BLaER1 treated with 17β-estradiol and CSF1 and Interleukin-3, amounts not matched to agents 10 nM and 100 nM (cell line): Measurements from ENCODE around the gene NAA35.
"Not testable (repeated sequence)": the region's sequence is repeated elsewhere in the genome, so short reads cannot be mapped to it uniquely, and the experiment has no call there.

Experiments used
- H3K27ac ChIP-seq, 11 experiments: shearing (Covaris generic); formaldehyde crosslinking; 2 replicates each; pipeline ENCODE4 v1.8.1; 2022
- H3K27me3 ChIP-seq, 11 experiments: shearing (Covaris generic); formaldehyde crosslinking; 2 replicates each; pipeline ENCODE4 v1.8.1; 2022
- H3K36me3 ChIP-seq, 11 experiments: shearing (Covaris generic); formaldehyde crosslinking; 2 replicates each; pipeline ENCODE4 v1.8.1; 2022
- H3K4me1 ChIP-seq, 10 experiments: shearing (Covaris generic); formaldehyde crosslinking; 2 replicates each; pipeline ENCODE4 v1.8.1; 2022
- H3K4me2 ChIP-seq, 11 experiments: shearing (Covaris generic); formaldehyde crosslinking; 2 replicates each; pipeline ENCODE4 v1.8.1; 2022
- H3K4me3 ChIP-seq, 10 experiments: shearing (Covaris generic); formaldehyde crosslinking; 2 replicates each; pipeline ENCODE4 v1.8.1; 2022
- H3K9ac ChIP-seq, 11 experiments: shearing (Covaris generic); formaldehyde crosslinking; 2 replicates each; pipeline ENCODE4 v1.8.1; 2022
- H3K9me3 ChIP-seq, 11 experiments: shearing (Covaris generic); formaldehyde crosslinking; replicated peaks in 1 of 11; 2 replicates each; pipeline ENCODE4 v1.8.1; 2022
- H4K20me1 ChIP-seq, 11 experiments: shearing (Covaris generic); formaldehyde crosslinking; 2 replicates each; pipeline ENCODE4 v1.8.1; 2022
- Cebpa-rat ChIP-seq, 11 experiments: shearing (Covaris generic); IDR thresholded peaks; 2 replicates each; pipeline ENCODE4 v1.8.1; 2022

NAA35 gene

GRCh38 chr9:86043999-86044398, 103.1 kb downstream of the NAA35 start:
- no peak for TF ChIP-seq Cebpa-rat (IDR thresholded peaks at IDR 0.05)
- peaks cover 0 to 66% (median 26%) of the 10 kb centered on the region in 11 experiments; a peak in 13 of 22 replicates for H3K36me3 ChIP-seq
- H4K20me1 ChIP-seq: 0 out of 22 replicates have a peak, but pooled peaks cover 0 to 5% (median 0%) of the 10 kb centered on the region in 11 experiments
- H3K4me1 ChIP-seq: no peaks in the 10 kb centered on the region
- H3K4me3 ChIP-seq: no peak overlapping the region
- H3K27me3 ChIP-seq: no peaks in the 10 kb centered on the region
- H3K4me2 ChIP-seq: no peak overlapping the region
- no peak overlapping the region for H3K27ac ChIP-seq
- no peak overlapping the region for H3K9ac ChIP-seq
- no peaks in the 10 kb centered on the region for H3K9me3 ChIP-seq

GRCh38 chr9:86045654-86046053, 104.7 kb downstream of the NAA35 start:
- 0 out of 22 replicates have a peak, but pooled peaks cover 0 to 5% (median 0%) of the 10 kb centered on the region in 11 experiments for H4K20me1 ChIP-seq
- no peaks in the 10 kb centered on the region for H3K4me1 ChIP-seq
- H3K36me3 ChIP-seq: peaks cover 0 to 49% (median 17%) of the 10 kb centered on the region in 11 experiments; a peak in 11 of 22 replicates
- no peak overlapping the region for H3K4me2 ChIP-seq
- no peaks in the 10 kb centered on the region for H3K9me3 ChIP-seq
- H3K9ac ChIP-seq: no peak overlapping the region
- TF ChIP-seq Cebpa-rat (IDR thresholded peaks at IDR 0.05): no peak
- H3K4me3 ChIP-seq: no peak overlapping the region
- H3K27ac ChIP-seq: no peak overlapping the region
- H3K27me3 ChIP-seq: no peaks in the 10 kb centered on the region

- 0 out of 22 replicates have a peak, but pooled peaks cover 0 to 5% (median 0%) of the 10 kb centered on the region in 11 experiments for H4K20me1 ChIP-seq
- no peak for TF ChIP-seq Cebpa-rat (IDR thresholded peaks at IDR 0.05)
- no peaks in the 10 kb centered on the region for H3K9me3 ChIP-seq
- H3K27me3 ChIP-seq: no peaks in the 10 kb centered on the region
- no peak overlapping the region for H3K27ac ChIP-seq
- H3K4me1 ChIP-seq: no peaks in the 10 kb centered on the region
- H3K9ac ChIP-seq: no peak overlapping the region
- peaks cover 0 to 44% (median 15%) of the 10 kb centered on the region in 11 experiments; a peak in 11 of 22 replicates for H3K36me3 ChIP-seq
- H3K4me2 ChIP-seq: no peak overlapping the region
- no peak overlapping the region for H3K4me3 ChIP-seq
Observed at GRCh38 chr9:86046071-86046636, 105.2 kb downstream of the NAA35 start.

- H4K20me1 ChIP-seq: peaks cover 0 to 3% (median 0%) of the 10 kb centered on the region in 11 experiments; a peak in 1 of 22 replicates
- no peaks in the 10 kb centered on the region for H3K9me3 ChIP-seq
- H3K27ac ChIP-seq: no peak overlapping the region
- H3K4me3 ChIP-seq: no peak overlapping the region
- H3K4me1 ChIP-seq: no peaks in the 10 kb centered on the region
- H3K9ac ChIP-seq: no peak overlapping the region
- peaks cover 0 to 40% (median 17%) of the 10 kb centered on the region in 11 experiments; a peak in 11 of 22 replicates for H3K36me3 ChIP-seq
- H3K4me2 ChIP-seq: no peak overlapping the region
- TF ChIP-seq Cebpa-rat (IDR thresholded peaks at IDR 0.05): no peak
- H3K27me3 ChIP-seq: no peaks in the 10 kb centered on the region
Observed at GRCh38 chr9:86046930-86047341, 106.0 kb downstream of the NAA35 start.

GRCh38 chr9:86047361-86047760, 106.4 kb downstream of the NAA35 start:
- H3K36me3 ChIP-seq: peaks cover 0 to 36% (median 17%) of the 10 kb centered on the region in 11 experiments; a peak in 13 of 22 replicates
- H3K9ac ChIP-seq: no peak overlapping the region
- H3K4me3 ChIP-seq: no peak overlapping the region
- peaks cover 0 to under 1% (median 0%) of the 10 kb centered on the region in 11 experiments; a peak in 4 of 22 replicates for H4K20me1 ChIP-seq
- H3K27ac ChIP-seq: no peak overlapping the region
- no peaks in the 10 kb centered on the region for H3K27me3 ChIP-seq
- TF ChIP-seq Cebpa-rat (IDR thresholded peaks at IDR 0.05): no peak
- no peak overlapping the region for H3K4me2 ChIP-seq
- H3K4me1 ChIP-seq: no peaks in the 10 kb centered on the region
- H3K9me3 ChIP-seq: no peaks in the 10 kb centered on the region

GRCh38 chr9:86048018-86048742, 107.2 kb downstream of the NAA35 start:
- not testable (repeated sequence) for H4K20me1 ChIP-seq, H3K4me2 ChIP-seq, H3K4me1 ChIP-seq, H3K9ac ChIP-seq, H3K27me3 ChIP-seq, H3K27ac ChIP-seq, H3K4me3 ChIP-seq, H3K9me3 ChIP-seq
- H3K36me3 ChIP-seq: peaks cover 0 to 30% (median 15%) of the 10 kb centered on the region in 11 experiments; a peak in 14 of 22 replicates

- no peaks in the 10 kb centered on the region for H3K27me3 ChIP-seq
- no peaks in the 10 kb centered on the region for H3K9me3 ChIP-seq
- H3K36me3 ChIP-seq: peaks cover 6 to 37% (median 20%) of the 10 kb centered on the region in 11 experiments; a peak in 15 of 22 replicates
- no peak overlapping the region for H3K9ac ChIP-seq
- no peak for TF ChIP-seq Cebpa-rat (IDR thresholded peaks at IDR 0.05)
- H3K4me2 ChIP-seq: no peak overlapping the region
- H3K4me3 ChIP-seq: no peak overlapping the region
- H3K27ac ChIP-seq: no peak overlapping the region
- H3K4me1 ChIP-seq: no peaks in the 10 kb centered on the region
- H4K20me1 ChIP-seq: peaks cover 0 to 15% (median 0%) of the 10 kb centered on the region in 11 experiments; a peak in 5 of 22 replicates
Observed at GRCh38 chr9:86052556-86053468, 111.9 kb downstream of the NAA35 start.

GRCh38 chr9:86054695-86055094, 113.7 kb downstream of the NAA35 start:
- Histone ChIP-seq H3K9ac (no peak overlapping the region), H4K20me1 (peaks cover 0 to 15% (median 0%) of the 10 kb centered on the region in 11 experiments; a peak in 5 of 22 replicates), H3K4me2 (no peak overlapping the region), H3K4me3 (no peak overlapping the region), H3K27ac (no peak overlapping the region), H3K36me3 (peaks cover 6 to 55% (median 30%) of the 10 kb centered on the region in 11 experiments; a peak in 15 of 22 replicates), H3K27me3 (no peaks in the 10 kb centered on the region), H3K4me1 (no peaks in the 10 kb centered on the region), H3K9me3 (no peaks in the 10 kb centered on the region)
- no peak for TF ChIP-seq Cebpa-rat (IDR thresholded peaks at IDR 0.05)

GRCh38 chr9:86057491-86057890, 116.5 kb downstream of the NAA35 start:
- Histone ChIP-seq H3K4me3 (no peak overlapping the region), H3K27ac (no peak overlapping the region), H3K27me3 (no peaks in the 10 kb centered on the region), H4K20me1 (peaks cover 0 to 20% (median 5%) of the 10 kb centered on the region in 11 experiments; a peak in 8 of 22 replicates), H3K9ac (no peak overlapping the region), H3K36me3 (peaks cover 6 to 49% (median 31%) of the 10 kb centered on the region in 11 experiments; a peak in 15 of 22 replicates), H3K4me1 (no peaks in the 10 kb centered on the region), H3K4me2 (no peak overlapping the region), H3K9me3 (no peaks in the 10 kb centered on the region)
- no peak for TF ChIP-seq Cebpa-rat (IDR thresholded peaks at IDR 0.05)
